Skin of body (tissue), 2 donors: ENCODE results near the gene PTPRM. TPM values are rescaled to one million over a fixed set of nuclear protein-coding genes. Genes with fewer than 3 reads are reported as not detected.

Experiments
- DNase-seq: peaks from one replicate; lab custom pipeline; 2025; lab: John Stamatoyannopoulos, UW
- total RNA-seq: library from RNA; depleted of rRNA; stranded (reverse); fragments of >200 nt; gene quantifications from one replicate; pipeline ENCODE4 v1.2.3, GENCODE V29; 2014

Gene PTPRM
- total RNA-seq, 1 donor from 2014 or later = 46.3 TPM

- DNase-seq = no peak
Measured at GRCh38 chr18:8001711-8002301, 434.7 kb downstream of the PTPRM start.

GRCh38 chr18:8003878-8004675, 437.0 kb downstream of the PTPRM start:
- peak; percentile 37 for DNase-seq

DNA sequence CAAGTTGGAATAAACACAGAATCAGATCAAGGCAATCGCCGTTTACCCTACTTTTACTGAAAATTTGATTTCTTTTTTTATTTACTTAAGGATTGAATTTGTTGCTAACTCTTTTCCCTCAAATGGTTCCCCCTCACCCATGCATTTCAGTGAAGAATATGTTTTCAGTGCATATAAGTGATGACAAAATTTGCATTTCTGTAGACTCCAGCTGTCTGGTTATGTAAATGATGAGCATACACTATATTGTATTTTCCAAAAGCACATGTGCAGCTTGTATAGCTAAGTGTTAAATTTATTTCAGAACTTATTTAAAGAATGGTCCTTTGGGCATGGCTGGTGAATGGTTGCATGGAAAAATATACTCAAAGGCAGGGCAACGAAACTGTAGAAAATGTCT, 437.7 kb downstream of the PTPRM start:
- DNase-seq = no peak

DNA sequence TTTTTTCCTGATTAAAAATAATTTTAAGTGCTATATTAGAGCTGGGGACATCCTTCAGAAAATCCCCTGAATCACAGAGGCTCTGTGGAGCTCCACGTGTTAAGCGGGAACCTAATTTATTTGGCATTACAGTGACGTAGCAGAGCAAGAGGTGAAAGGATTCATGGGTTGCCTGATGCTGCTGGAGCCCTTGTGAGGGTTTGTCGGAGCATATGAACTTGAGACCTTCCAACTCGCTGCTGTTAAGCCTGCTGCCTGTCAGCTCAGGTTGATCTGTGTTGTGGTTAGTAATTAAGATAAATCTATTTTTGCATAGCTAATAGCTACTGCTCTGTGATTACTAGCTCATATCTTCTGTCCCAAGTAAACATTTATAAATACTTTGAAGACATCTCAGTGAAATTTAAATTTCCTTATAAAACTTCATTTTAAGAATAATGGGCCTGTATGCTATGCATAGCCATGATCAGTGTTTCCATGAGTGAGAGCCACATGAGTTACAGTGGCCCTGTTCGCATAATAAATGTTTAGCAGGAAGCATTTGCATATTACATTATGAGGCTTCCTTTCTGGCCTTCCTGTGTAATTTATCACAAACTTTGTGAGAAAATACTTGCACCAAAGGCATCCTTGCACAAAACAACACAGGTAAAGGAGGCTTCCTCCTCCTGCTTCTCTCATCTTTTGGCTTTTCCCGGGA, 438.9 kb downstream of the PTPRM start:
- DNase-seq = no peak

DNA sequence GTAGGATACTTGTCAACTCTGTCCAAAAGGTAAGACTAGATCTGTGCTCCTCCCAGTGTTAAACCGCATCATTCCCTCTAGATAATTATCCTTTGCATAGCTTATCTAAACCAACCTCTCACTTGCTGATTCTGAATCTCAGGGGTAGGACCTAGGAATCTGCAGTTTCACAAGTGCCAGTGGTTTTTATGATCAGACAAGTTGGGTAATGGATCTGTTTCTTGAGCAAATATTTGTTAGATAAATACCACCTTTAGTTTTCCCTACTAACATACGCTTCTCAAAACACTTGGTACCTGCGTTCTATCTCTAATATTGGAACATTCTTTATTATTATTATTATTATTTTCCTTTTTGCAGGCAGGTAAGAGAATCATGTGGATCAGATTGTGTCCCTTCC, 439.9 kb downstream of the PTPRM start:
- DNase-seq = no peak

GRCh38 chr18:8008033-8008432, 440.9 kb downstream of the PTPRM start:
- DNase-seq = no peak

DNA sequence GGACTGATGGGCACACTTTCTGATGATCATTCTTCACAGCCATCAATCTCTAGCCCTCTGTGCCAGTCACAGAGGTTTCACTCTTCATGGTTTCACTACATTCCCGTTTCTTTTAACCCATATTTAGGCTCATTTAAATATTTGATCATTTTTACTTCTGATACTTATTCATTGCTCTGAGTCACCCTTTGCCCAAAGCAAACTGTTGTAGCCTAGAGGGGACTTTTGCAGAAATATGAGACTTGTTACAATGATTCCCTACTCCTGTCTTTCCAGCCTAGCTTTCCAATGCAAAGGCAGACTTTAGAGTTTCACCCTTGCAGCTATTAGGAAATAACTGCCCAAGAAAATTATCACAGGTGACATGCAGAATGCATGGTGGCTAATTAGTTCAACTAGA, 444.2 kb downstream of the PTPRM start:
- no peak for DNase-seq

DNA sequence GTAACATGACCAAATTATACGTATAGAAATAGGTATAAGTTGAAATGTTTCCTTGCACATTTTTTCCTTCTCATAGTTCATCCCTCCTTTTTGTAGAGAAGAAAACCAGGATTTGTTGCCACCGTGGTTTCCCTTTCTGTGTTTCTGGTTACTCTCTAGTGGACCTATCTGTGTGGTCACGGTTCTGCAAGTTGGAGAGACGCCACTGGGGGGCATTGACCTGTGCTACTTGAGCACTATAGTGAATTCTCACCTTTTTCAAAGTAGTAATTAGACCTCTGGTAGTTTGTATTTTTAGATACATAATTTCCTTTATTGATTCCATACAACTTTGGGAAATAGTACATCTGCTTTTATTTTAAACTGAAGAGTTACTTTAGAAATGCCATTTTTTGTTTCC, 444.8 kb downstream of the PTPRM start:
- no peak for DNase-seq

GRCh38 chr18:8018701-8019331, 451.7 kb downstream of the PTPRM start:
- DNase-seq = no peak

DNA sequence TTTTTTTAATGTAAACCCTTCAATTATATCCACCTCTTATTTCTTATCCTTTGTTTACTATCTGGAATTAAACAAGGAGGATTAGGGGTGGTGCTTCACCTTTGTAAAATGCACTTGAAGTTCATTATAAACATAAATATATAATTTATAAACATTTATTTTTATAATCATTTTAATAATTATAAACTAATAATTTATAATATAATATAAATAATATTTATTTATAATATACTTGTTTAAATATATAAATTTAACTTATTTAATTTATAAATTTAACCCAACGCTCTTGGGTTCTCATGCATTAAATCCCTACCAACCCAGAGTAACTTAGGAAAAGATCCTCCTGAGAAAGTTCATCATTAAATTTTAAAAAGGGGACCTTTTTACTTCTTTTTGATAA, 452.5 kb downstream of the PTPRM start:
- no peak for DNase-seq

GRCh38 chr18:8020132-8020846, 453.2 kb downstream of the PTPRM start:
- DNase-seq = no peak

DNA sequence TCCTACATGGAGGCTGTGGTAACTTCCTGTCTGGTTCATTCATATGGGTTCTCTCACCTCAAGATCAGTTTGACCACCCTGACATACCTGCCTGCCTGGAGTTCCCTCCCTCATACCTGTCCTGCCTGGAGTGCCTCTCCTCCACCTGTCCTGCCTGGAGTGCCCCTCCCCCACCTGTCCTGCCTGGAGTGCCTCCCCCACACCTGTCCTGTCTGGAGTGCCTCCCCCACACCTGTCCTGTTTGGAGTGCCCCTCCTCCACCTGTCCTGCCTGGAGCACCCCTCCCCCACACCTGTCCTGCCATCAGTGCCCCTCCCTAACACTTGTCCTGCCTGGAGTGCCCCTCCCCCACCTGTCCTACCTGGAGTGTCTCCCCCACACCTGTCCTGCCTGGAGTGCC, 461.9 kb downstream of the PTPRM start:
- DNase-seq = no peak

DNA sequence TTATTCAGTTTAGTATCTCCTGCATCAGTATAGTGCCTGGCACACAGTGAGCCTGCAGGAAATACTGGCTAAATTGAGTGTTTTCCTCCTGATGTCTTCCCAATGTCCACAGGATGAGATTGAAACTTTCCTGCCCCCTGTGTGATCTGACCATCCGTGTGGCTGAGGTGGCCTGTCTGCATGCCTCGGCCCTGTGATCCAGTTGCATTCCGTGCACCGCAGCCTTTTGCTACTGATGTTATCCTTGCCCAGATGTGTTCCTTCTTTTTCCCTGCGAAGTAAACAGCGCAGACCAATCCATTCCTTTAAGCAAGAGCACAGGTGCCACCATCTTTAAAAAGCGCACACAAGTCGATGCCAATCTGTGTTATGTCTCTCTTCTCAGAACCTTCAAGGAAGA, 462.6 kb downstream of the PTPRM start:
- no peak for DNase-seq

GRCh38 chr18:8030201-8030600, 463.1 kb downstream of the PTPRM start:
- DNase-seq = no peak

- DNase-seq = no peak
Measured at GRCh38 chr18:8031496-8031895, 464.4 kb downstream of the PTPRM start.

- no peak for DNase-seq
Measured at GRCh38 chr18:8034674-8035073, 467.6 kb downstream of the PTPRM start.

DNA sequence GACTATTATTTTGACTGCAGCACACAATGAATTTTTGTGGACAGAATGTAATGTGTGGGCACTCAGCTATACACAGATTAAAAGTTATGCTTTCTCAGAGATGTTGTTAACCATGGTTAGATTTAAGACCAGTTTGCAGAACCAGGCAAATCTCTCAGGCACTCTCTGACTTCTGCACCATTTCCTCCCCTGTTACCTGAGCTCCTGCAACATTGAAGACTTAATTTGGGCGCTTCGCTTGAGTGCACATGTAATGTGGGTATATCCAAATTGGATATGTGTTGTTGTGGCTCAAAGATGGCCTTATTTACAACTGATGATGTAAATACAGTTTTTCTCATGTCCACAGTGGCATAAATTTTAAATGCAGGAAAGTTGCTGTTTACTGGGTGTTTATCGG, 469.4 kb downstream of the PTPRM start:
- DNase-seq = no peak

DNA sequence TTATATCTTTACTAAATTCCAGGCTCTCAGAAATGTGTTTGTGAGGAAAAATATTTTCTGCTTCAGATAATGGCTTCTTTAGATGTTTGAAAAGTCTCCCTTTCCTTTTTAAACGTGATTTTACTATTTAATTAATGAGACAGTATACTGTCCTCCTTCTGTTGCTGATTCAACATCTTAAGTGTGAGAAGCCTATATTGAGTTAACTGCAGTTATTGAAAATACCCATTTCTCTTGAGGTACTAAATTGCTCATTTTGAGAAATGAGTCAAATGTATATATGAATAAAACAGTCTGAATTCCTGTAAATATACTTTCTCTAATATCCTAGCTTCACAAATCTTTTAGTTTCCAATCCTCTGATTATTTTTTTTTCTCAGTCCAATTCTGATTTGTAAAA, 470.2 kb downstream of the PTPRM start:
- no peak for DNase-seq

- no peak for DNase-seq
Measured at GRCh38 chr18:8040021-8040420, 472.9 kb downstream of the PTPRM start.

DNA sequence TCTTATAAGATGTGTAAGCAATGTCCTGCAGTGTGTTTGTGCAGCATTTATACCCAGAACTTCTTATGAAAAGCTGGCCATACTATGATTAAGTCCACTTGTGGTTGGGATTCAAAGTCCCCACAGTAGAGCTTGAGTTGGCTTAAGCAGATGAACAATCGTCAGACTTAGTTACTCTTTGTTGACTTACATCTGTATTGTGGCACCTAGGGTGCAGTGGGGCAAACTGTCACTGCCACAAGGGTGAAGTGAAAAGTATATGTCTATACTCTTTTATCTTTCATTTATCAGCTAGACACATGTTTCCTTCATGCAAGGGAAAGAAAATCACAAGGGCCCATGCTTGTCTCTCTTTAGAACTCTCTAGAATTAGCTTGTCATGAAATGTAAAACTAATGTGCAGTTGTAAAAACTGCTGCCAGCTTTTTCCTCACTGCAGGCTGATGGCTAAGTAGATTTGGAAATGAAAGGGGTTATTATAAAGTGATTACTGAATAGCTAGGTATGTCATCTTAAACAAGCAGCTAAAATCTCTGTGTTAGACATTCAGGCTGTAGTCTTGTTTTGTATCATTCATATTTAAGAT, 474.5 kb downstream of the PTPRM start:
- no peak for DNase-seq

DNA sequence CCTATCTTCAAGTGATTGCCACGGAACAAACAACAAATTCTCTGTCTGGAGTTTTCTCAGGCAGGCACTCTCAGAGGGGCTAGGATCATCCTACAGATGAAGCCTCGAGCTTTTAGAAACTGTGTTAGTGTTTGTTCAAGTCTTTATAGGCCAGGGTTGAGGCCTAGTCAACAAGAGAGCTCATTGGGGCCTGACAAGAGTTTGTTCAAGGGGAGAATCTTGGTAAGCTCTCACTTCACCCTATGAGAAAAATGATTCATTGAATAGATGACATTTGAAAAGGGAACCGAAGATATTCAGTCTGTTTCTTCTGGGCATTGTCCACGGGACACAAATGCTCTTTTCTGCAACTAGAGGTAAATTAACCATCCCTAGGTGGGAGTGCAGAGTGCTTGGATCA, 476.9 kb downstream of the PTPRM start:
- no peak for DNase-seq
